Measurements from ENCODE around the gene SLC36A3. TPM values are rescaled to one million over a fixed set of nuclear protein-coding genes. Genes with fewer than 3 reads are reported as not detected.

SLC36A3 gene
- total RNA-seq, 1 experiment from 2014 or later, result not detected

DNA sequence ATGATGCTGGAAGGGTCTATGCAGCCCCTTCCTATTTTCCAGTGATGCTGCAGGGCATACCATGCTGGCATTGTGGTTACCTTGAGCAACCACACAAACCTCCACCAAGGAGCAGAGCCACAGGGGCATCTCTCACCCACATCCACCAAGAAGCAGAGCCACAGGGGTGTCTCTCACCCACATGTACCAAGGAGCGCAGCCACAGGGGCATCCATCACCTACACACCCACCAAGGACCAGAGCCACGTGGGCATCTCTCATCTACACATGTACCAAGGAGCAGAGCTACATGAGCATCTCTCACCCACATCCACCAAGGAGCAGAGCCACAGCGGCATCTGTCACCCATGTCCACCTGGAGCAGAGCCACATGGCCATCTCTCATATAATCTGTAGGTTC, 59.4 kb downstream of the SLC36A3 start (continued):
- TF ChIP-seq, protein P1, sequence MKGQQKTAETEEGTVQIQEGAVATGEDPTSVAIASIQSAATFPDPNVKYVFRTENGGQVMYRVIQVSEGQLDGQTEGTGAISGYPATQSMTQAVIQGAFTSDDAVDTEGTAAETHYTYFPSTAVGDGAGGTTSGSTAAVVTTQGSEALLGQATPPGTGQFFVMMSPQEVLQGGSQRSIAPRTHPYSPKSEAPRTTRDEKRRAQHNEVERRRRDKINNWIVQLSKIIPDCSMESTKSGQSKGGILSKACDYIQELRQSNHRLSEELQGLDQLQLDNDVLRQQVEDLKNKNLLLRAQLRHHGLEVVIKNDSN (CRISPR knock-in tag; IDR thresholded peaks at IDR 0.05), result no peak
- TF ChIP-seq OVOL2 (CRISPR knock-in tag; IDR thresholded peaks at IDR 0.05; ENCODE audit: borderline replicate concordance) (no peak), RORB (CRISPR knock-in tag; IDR thresholded peaks at IDR 0.05) (no peak), ESRRA (CRISPR knock-in tag; IDR thresholded peaks at IDR 0.05; ENCODE audit: borderline replicate concordance) (no peak)
- TF ChIP-seq, protein P2, sequence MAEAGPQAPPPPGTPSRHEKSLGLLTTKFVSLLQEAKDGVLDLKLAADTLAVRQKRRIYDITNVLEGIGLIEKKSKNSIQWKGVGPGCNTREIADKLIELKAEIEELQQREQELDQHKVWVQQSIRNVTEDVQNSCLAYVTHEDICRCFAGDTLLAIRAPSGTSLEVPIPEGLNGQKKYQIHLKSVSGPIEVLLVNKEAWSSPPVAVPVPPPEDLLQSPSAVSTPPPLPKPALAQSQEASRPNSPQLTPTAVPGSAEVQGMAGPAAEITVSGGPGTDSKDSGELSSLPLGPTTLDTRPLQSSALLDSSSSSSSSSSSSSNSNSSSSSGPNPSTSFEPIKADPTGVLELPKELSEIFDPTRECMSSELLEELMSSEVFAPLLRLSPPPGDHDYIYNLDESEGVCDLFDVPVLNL (CRISPR knock-in tag; IDR thresholded peaks at IDR 0.05; ENCODE audit: borderline replicate concordance, low read depth), result no peak
- TF ChIP-seq, protein P3, sequence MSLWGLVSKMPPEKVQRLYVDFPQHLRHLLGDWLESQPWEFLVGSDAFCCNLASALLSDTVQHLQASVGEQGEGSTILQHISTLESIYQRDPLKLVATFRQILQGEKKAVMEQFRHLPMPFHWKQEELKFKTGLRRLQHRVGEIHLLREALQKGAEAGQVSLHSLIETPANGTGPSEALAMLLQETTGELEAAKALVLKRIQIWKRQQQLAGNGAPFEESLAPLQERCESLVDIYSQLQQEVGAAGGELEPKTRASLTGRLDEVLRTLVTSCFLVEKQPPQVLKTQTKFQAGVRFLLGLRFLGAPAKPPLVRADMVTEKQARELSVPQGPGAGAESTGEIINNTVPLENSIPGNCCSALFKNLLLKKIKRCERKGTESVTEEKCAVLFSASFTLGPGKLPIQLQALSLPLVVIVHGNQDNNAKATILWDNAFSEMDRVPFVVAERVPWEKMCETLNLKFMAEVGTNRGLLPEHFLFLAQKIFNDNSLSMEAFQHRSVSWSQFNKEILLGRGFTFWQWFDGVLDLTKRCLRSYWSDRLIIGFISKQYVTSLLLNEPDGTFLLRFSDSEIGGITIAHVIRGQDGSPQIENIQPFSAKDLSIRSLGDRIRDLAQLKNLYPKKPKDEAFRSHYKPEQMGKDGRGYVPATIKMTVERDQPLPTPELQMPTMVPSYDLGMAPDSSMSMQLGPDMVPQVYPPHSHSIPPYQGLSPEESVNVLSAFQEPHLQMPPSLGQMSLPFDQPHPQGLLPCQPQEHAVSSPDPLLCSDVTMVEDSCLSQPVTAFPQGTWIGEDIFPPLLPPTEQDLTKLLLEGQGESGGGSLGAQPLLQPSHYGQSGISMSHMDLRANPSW (CRISPR knock-in tag; conservative IDR thresholded peaks at IDR 0.05; ENCODE audit: low read depth), result no peak
- TF ChIP-seq, protein P4, sequence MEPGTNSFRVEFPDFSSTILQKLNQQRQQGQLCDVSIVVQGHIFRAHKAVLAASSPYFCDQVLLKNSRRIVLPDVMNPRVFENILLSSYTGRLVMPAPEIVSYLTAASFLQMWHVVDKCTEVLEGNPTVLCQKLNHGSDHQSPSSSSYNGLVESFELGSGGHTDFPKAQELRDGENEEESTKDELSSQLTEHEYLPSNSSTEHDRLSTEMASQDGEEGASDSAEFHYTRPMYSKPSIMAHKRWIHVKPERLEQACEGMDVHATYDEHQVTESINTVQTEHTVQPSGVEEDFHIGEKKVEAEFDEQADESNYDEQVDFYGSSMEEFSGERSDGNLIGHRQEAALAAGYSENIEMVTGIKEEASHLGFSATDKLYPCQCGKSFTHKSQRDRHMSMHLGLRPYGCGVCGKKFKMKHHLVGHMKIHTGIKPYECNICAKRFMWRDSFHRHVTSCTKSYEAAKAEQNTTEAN (CRISPR knock-in tag; IDR thresholded peaks at IDR 0.05), result no peak

DNA sequence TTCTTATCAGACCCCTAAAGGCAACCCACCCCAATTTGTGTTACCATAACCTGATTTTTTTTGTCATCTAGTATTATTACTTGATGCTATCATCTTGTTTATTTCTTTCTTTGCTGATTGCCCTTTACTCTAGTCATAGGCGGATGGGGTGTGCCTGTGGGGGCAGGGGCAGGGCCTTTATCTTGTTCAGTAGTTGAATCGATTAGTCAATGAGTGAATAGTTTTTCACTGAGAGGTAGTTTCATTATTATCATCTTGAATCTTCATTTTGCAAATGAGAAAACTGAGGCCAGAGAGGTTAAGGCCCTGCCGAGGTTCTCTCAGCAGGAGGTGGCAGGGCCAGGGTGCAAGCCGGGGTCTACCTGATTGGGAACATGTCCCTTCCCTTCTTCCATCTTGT, 60.0 kb downstream of the SLC36A3 start:
- ChIA-PET POLR2A (no interaction called here), CTCF (no interaction called here)
- H3K36me3 Mint-ChIP-seq, result no peaks in the 10 kb centered on the region
- H3K4me1 Mint-ChIP-seq, result peaks cover 25% of the 10 kb centered on the region
- H3K4me3 Mint-ChIP-seq, result no peak overlapping the region
- peaks cover 3% of the 10 kb centered on the region; the same call in 1 of the 2 replicates for H3K9me3 Mint-ChIP-seq
- no peak overlapping the region for H3K27ac Mint-ChIP-seq
- ATAC-seq (no peak), DNase-seq (ENCODE audit: low spot score) (no peak)
- H3K27me3 Mint-ChIP-seq (ENCODE audit: low read depth), result peaks cover 4% of the 10 kb centered on the region
- no peak for TF ChIP-seq ATF1 (CRISPR knock-in tag; IDR thresholded peaks at IDR 0.05)
- TF ChIP-seq ZNF138 (CRISPR knock-in tag; conservative IDR thresholded peaks at IDR 0.05), result no peak
- no peak for TF ChIP-seq HMGA2 (CRISPR knock-in tag; IDR thresholded peaks at IDR 0.05)
- TF ChIP-seq, protein P4 (CRISPR knock-in tag; IDR thresholded peaks at IDR 0.05), result no peak
- TF ChIP-seq CREB1 (CRISPR knock-in tag; IDR thresholded peaks at IDR 0.05), result no peak
- TF ChIP-seq CREM (CRISPR knock-in tag; IDR thresholded peaks at IDR 0.05), result no peak
- TF ChIP-seq CBFB (CRISPR knock-in tag; IDR thresholded peaks at IDR 0.05; ENCODE audit: low read depth), result no peak
- no peak for TF ChIP-seq ESRRA (CRISPR knock-in tag; IDR thresholded peaks at IDR 0.05; ENCODE audit: borderline replicate concordance)
- TF ChIP-seq, protein P5, sequence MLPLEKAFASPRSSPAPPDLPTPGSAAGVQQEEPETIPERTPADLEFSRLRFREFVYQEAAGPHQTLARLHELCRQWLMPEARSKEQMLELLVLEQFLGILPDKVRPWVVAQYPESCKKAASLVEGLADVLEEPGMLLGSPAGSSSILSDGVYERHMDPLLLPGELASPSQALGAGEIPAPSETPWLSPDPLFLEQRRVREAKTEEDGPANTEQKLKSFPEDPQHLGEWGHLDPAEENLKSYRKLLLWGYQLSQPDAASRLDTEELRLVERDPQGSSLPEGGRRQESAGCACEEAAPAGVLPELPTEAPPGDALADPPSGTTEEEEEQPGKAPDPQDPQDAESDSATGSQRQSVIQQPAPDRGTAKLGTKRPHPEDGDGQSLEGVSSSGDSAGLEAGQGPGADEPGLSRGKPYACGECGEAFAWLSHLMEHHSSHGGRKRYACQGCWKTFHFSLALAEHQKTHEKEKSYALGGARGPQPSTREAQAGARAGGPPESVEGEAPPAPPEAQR (CRISPR knock-in tag; IDR thresholded peaks at IDR 0.05), result no peak
- TF ChIP-seq RELA (CRISPR knock-in tag; IDR thresholded peaks at IDR 0.05; ENCODE audit: borderline replicate concordance), result no peak
- no peak for TF ChIP-seq ZNF121 (CRISPR knock-in tag; IDR thresholded peaks at IDR 0.05)
- TF ChIP-seq, protein P6, sequence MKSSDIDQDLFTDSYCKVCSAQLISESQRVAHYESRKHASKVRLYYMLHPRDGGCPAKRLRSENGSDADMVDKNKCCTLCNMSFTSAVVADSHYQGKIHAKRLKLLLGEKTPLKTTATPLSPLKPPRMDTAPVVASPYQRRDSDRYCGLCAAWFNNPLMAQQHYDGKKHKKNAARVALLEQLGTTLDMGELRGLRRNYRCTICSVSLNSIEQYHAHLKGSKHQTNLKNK (CRISPR knock-in tag; IDR thresholded peaks at IDR 0.05), result no peak
- TF ChIP-seq, protein P7, sequence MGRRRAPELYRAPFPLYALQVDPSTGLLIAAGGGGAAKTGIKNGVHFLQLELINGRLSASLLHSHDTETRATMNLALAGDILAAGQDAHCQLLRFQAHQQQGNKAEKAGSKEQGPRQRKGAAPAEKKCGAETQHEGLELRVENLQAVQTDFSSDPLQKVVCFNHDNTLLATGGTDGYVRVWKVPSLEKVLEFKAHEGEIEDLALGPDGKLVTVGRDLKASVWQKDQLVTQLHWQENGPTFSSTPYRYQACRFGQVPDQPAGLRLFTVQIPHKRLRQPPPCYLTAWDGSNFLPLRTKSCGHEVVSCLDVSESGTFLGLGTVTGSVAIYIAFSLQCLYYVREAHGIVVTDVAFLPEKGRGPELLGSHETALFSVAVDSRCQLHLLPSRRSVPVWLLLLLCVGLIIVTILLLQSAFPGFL (CRISPR knock-in tag; IDR thresholded peaks at IDR 0.05; ENCODE audit: borderline replicate concordance), result no peak
- TF ChIP-seq, protein P8, sequence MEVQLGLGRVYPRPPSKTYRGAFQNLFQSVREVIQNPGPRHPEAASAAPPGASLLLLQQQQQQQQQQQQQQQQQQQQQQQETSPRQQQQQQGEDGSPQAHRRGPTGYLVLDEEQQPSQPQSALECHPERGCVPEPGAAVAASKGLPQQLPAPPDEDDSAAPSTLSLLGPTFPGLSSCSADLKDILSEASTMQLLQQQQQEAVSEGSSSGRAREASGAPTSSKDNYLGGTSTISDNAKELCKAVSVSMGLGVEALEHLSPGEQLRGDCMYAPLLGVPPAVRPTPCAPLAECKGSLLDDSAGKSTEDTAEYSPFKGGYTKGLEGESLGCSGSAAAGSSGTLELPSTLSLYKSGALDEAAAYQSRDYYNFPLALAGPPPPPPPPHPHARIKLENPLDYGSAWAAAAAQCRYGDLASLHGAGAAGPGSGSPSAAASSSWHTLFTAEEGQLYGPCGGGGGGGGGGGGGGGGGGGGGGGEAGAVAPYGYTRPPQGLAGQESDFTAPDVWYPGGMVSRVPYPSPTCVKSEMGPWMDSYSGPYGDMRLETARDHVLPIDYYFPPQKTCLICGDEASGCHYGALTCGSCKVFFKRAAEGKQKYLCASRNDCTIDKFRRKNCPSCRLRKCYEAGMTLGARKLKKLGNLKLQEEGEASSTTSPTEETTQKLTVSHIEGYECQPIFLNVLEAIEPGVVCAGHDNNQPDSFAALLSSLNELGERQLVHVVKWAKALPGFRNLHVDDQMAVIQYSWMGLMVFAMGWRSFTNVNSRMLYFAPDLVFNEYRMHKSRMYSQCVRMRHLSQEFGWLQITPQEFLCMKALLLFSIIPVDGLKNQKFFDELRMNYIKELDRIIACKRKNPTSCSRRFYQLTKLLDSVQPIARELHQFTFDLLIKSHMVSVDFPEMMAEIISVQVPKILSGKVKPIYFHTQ (CRISPR knock-in tag; IDR thresholded peaks at IDR 0.05), result no peak
- TF ChIP-seq GABPB1 (CRISPR knock-in tag; IDR thresholded peaks at IDR 0.05), result no peak
- TF ChIP-seq TCF7 (CRISPR knock-in tag; IDR thresholded peaks at IDR 0.05; ENCODE audit: low read depth), result no peak

All from WTC11 (cell line).